Activated CD8-positive, alpha-beta memory T cell treated with anti-CD3 and anti-CD28 coated beads, Interleukin-2, amount 50 U/mL, for 48 hours (primary cell): ENCODE measurements around the gene PRDM16.

ENCODE experiments used
- DNase-seq: peaks from one replicate; pipeline ENCODE4 v3.0.0-alpha.2; 2020

Gene PRDM16

DNA sequence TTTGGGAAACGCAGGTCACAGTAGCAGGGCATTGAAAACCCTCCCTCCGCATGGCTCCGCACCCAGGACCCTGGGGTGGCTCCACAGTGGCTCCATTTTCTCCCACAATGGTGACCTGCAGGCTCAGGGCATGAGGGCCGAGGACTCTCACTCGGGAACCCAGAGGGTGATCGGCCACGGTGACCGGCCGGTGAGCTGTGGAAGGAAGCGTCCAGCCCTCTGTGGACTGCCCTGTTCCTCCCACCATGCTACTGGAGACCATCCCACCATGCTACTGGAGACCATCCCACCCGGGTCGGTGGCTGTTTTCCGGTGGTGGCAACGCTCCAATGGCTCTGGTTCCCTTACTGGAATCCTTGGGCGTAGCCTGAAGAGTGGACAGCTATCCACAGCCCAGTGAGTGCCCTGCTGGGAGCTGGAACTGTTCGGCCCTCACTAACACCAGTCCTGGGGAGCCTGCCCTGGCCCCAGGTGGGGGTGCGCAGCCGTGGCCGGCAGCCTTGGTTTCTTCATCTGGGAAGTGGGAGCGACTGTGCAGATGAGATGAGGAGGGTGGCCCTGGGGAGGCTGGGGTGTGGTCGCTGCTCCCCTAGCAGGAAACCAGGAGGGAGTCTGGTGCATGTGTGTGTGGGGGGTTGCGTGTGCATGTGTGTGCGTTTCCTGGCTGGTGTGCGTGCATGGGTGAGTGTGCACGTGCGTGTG lies 59.6 kb downstream of the PRDM16 start:
- DNase-seq = no peak

DNA sequence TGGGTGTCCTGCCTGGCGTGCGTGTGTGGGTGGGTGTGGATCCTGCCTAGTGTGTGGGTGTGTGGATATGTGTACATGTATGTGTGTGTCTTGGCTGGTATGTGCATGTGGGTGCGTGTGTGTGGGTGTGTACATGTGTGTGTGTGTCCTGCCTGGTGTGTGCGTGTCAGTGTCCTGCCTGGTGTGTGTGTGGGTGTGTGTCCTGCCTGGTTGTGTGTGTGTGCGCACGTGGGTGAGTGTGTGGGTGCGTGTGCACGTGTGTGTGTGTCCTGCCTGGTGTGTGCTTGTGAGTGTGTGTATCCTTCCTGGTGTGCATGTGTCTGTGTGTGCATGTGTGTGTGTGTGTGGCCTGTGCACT lies 60.1 kb downstream of the PRDM16 start:
- no peak for DNase-seq

DNA sequence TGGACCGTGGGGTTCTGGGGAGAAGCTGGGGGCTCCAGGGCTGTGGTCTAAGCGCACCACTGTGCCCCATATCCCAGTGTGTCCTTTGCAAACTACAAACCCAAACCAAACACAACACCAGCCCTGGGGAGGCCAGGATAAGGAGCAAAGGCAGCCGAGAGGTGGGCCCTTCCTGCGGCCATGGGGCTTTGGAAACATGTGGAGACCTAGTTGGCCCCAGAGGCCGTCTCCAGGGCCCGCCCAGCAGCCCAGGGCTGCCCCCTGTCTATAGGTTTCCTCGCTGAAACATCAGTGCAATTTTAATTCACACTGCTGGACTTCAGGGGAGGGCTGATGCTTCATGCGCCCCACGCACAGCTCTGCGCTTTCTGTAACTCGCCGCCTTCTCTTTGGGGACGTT lies 61.3 kb downstream of the PRDM16 start:
- no peak for DNase-seq

DNA sequence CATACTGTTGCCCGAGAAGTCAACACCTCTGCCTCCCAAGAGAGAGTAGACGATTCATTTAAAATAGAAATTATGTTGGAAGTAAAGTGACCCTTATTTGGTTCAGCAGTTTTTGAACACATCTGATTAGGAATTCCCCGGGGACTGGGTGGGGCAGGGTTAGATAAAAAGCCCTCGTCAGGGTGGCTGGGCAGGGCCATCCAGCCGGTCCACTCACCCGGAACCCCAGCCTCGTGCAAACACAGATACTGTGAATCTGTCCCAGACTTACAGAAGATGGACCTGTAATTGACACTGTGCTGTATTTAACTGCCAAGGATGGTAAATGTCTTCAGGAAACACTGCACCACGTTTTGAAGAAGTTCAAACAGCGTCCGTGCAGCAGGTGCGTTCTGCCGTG lies 63.7 kb downstream of the PRDM16 start:
- DNase-seq = no peak

DNA sequence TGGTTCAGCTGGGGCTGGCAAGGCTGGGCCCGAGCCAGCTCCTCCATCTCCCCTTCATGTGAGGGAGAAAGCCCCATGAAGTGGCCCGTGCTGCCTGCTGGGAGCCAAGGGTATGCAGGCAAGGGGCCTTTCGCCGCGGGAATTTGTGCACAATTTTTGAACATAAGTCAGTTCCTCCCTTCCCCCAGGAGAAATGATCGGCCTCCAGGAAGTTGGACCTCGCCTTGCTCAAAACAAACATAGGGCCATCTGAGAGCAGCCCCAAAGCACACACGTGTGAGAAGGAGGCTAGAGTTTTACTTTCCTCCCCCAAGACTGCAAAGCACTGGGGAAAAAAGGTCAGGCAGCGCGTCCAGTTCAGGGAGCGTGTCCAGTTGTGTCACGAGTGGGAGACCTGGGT lies 64.7 kb downstream of the PRDM16 start:
- DNase-seq = no peak

DNA sequence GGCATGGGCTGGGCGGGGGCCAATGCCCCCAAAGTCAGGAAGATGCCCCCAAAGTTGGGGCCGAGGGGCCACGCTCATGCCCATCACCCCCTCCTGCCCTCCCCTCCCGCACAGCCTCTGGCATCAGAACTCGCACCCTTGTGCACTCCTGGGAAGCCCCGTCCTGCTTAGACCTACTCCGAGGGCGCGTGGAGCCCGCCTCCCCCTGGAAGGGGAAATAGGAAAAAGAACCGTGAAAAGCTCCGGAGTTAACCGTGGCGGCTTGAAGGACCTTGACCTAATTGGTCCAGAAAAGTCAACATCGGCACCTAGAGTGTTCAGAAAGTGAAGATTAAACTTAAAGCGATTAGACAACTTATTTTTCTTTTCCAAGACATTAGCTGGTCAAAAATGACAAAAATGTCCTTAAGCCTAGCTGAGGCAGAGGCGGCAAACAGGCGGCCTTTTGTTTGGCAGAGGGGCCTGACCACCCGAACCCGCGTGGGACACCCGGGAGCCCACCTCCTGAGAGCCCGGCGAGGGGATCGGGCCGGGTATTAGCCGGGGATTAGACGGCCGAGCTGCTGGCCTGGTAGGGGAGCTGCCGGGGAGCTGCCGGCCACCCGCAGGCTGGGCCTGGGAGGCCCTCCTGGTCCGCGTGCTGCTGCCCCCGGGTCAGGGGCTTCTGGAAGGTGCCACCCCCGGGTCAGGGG lies 65.5 kb downstream of the PRDM16 start:
- DNase-seq = no peak

DNA sequence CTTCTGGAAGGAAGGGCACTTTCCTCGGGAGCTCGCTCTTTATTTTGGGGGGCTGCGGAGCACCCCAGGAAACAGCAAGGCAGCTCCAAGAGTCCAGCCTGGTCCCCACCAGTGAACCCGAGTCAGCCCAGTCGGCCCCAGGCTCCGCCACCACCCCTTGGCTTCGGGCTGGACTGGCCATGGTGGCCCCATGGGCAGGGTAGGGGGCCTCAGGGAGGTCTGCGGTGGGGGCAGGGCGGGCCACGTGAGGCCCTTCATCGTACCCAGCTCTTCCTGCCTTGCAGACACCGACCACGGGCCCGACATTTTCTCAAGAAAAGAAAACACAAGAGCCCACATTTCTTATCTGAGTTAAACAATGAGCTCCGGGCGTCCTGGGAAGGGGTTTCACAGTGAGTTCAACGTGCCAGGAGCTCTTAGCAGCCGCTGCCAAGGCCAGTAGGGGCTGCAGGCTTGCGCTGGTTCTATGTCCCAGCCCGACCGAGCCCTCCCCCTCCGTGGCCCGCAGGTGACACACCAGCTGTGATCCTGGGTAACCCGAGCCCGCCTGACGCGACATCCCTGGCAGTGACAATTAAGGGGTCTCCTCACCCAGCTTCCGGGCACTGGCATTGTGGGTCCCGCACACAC lies 66.2 kb downstream of the PRDM16 start:
- no peak for DNase-seq

DNA sequence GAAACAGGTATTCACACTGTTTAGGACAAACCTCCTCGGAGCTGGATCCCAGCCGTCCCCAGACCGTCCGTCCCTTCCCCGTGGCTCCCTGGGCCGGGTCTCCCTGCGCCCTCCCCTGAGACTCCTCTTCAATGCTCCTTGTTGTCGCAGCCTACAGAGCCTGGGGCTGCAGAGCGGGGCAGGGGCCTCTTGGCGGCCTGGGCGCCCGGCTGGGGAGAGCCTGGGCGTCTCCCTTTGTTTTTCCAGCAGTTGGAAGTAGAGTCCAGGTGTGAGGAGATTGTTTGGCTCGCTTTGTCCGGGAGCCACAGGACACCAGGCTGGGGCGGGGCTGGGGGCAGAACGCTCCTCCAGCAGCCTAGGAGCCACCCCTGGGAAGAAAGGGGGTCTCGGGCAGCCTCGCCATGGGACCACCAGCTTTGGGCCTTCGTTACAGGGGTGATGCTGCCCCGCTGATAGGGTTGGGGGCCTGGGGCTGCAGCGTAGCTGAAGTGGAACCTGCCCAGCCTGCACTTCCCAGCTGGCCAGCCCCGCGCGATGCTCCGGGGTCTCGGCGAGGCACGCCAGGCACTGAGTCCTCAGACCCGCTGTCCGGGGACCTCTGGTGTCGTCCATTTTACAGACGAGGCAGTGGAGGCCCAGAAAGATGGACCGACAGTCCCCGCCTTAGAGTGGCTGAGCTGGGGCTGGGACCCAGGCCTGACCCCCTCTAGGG lies 66.9 kb downstream of the PRDM16 start:
- DNase-seq = no peak

DNA sequence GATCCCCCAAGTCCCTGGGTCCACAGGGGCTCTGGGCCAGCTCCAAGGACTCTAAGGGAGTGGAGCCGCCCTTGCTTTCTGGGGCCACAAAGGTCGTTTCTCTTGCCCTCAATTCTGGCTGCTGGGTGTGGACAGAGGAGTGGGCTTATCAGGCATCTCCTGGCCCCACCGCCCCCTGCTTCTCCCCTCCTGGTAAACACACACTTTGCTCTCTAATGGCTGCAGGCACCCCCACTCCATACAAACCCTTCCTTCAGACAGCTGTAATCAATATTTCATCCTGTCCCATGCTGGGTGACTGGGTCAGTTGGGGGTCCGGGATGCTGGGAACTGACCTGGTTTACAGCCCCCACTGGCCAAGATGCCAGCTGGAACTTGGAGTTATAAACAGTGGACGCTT lies 67.5 kb downstream of the PRDM16 start:
- no peak for DNase-seq

DNA sequence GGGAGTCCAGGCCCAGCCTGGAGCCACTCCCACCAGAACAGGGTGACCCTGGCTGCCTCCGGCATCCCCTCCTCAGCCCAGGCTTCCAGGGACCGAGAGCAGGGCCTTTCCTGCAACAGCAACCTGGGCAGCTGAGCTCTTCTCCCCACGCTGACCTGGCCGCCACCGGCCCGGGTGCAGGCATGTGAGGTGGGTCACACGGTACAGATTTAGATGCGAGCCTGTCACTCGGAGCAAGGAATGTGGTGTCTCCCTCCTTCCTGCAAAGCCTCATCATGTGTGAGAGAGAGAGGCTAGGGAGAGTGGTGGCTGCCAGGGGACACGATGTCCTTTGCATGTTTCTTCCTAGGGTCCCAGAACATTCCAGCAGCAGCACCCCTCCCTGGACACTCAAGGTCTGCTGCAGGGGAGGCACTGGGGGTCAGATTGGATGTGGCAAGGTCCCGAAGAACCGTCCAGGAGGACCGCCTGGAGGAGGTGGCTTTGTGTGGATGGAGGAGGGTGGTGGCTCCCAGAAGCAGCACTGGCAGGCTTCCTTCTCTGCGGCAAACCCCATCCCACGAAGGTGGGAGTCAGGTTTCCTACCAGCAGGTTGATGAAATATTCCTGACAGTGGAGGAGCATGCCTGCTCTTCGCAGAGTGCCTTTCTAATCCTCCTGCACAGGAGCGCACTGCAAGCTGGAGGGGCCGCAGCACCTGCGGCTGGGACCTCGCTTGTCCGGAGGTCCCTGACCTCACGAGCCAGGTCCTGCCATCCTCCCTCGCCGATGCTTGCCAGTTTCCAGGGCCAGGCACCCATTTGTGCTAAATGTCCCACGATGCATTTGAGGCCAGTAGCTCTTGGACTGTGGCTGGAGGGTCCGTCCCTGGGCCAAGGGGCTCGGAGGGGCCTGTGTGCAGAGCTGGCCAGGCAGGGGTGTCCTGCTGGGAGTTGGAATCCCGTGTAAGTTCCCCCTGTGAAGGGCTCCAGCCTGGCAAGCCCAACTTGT lies 68.4 kb downstream of the PRDM16 start:
- no peak for DNase-seq

DNA sequence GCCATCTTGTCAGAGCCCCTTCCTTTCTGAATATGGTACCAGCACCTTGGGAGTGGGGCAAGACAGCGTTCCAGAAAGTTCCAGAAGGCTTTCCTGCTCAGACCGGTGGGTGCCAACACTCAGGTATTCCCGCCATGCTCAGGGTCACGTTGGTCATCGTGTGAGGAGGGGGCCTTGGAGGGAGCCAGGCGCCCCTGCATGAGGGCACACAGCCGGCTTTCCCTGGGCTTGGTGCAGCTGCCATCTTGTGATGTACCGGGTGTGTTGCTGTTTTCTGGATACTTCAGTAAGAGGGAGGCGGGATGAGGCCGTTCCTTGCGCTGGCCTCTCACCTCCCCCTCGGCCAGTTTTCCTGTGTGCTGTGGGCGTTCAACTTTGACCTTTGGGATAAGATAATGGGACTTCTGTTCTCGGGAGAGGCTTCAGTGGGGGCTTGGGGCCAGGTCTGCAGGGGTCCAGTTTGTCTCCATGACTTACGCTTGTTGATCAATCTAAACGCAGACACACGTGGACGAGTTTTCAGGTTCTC lies 69.7 kb downstream of the PRDM16 start:
- no peak for DNase-seq

DNA sequence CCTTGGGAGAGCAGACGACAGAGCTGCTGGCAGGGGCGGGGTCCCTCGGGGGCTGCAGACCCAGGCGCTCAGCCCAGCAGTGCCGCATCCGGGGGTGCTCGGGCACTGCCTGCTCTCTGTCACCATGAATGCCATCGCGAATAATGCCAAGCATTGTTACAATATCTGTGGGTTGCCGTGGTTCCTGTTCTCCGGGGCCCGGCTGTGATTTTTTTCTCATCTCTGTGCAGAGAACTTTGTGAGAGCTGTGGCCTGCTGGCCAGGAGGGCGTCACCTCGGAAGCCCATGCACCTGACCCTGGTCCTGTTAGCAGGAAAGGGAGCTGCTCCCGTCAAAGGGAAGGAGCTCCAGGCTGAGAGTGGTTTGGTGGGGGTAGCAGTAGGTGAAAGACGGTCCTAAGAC lies 70.4 kb downstream of the PRDM16 start:
- no peak for DNase-seq

DNA sequence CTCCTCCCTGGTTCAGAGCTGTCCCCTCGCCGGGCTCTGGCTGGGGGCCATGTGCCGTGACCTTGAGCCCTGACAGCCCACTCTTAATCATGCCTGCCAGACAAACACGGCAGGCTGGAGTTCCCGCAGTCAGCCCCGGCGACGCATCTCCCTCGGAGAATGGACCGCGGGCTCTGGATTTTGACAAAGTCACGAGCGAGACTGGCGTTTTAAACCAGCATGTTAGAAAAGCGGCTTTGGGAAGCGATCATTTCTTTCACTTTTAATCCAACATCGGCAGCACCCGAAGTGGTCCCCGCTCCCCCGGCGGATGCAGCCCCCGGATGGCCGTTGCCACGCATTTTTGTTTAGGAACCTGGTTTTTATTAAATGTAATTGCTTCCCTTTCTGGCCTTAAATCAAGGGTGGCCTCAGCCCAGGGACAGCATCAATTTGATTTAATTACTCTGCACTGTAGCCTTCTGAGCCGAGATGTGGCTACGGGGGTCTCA lies 70.9 kb downstream of the PRDM16 start:
- DNase-seq = no peak

DNA sequence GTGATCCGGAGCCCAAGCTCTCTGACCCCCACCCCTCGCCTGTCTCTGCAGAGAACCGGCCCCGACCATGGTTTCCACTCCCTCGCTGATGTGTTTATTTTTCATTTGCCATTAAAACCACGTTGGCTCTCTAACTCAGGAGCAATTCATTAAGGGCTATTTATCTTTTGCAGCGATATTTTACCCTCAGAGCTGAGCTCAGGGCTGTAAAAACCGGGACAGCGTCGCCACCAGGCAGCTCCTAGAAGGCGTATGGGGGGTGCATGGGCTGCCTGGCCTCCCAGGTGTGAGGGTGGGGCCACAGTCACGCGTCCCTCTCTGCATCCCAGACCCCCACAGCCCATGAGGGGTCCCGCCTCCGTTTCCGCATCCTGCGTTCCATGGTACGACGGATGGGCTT lies 71.4 kb downstream of the PRDM16 start:
- no peak for DNase-seq

DNA sequence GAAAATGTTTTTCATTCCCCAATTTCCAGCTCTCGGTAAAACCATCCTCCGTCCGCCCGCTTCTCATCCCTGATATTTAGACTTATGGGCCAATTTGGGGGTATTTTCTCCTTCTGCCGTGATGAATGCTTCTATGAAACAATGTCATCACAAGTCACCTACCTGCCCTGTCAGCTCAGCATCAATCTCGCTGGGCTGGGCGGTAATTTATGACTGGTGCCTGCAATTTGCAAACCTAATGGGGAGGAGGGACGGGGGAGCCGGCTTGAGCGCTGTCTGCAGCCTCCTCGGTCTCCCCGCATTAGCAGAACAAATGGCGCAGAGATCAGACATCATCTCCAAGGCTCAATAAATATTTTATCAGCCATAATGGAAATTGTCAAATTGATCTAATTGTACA lies 72.1 kb downstream of the PRDM16 start:
- DNase-seq = no peak

DNA sequence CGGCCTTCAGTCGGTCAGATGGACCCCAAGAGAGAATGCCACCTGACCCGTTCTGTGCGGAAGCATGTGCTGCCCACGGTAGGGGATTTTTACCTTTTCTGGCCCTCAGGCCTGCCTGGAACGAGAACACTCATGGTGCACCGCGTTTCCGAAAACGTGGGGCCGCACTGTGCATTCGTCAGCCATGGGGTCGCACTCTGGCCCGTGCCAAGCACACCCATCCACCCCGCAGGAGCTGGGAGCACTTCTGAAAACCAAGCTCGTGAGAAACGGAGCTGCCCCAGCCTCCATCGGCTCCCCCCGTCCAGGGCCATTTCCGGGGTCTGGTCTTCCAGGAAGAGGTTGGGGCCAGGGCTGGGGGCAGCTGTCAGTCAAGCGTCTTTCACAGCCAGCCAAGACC lies 72.8 kb downstream of the PRDM16 start:
- no peak for DNase-seq

DNA sequence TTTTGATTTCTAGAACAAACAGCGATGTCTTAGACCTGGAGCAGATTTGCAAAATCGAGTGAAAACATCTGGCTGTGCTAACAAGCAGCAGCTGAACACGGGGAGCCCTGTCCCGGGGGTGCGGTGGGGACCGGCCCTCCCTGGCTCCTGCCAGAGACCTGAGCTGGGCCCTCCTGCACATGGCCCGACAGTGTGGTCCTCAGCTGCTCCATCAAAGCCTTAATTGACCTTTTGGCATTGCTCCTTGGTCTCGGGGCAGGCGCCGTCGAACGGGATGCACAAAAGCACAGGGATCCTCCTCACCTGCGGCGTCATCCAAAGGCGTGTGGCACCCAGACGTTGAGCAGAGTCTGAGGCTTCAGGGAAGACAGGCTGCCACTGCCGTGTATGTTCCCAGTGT lies 73.2 kb downstream of the PRDM16 start:
- DNase-seq = no peak

DNA sequence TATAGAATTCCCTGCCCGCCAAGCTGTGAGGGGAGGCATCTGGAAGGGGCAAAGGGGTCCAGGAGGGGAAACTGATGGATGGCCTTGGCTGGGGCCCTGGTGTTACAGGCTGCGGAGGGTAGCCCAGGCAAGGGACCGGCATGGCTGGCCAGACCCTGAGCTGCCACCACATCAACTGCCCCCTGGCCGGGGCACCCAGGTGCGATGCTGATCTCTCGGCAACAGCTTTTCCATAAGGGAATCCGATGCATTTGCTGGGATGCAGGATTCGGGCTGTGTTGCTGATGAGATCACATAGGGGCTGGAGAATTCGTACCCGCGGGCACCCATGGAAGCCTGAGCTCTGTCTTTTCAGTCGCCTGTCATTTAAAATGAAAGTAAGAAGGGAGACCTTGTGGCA lies 73.7 kb downstream of the PRDM16 start:
- no peak for DNase-seq

DNA sequence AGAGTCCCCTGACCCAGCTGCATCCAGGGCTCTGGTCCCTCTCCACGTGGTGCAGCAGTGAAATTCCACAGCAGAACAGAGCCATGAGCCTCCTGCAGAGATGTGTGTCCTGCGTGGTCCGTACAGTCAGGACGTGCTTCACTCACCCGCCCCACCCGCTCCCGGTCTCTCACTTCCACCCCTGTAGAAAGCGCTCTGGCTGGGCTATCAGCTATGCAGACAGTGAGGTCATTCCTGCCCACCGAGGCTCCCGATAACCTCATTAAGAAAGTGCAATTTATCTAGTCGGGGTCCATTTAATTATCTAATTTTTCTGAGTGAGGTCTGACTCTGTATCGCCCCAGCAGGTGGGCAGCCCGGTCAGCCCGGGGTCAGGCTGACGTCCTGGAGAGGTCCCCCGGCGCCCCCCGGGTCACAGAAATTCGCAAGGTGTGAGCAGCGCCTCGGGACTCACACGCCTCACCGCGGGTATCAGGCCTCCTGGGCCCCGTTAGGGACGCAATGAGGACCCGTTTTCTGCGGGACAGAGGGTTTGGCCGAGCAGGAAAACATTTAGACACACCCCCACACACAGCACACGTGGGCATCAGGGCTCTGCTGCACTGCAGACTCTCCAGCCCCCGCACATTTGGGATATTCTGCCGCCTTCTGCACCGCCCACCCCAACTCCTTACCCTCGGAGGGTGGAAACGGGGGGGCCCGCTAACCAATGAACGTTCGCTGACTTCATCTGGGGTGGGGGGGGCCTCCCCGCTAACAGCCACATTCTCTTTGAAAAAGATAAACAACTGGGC lies 76.7 kb downstream of the PRDM16 start:
- DNase-seq = no peak

DNA sequence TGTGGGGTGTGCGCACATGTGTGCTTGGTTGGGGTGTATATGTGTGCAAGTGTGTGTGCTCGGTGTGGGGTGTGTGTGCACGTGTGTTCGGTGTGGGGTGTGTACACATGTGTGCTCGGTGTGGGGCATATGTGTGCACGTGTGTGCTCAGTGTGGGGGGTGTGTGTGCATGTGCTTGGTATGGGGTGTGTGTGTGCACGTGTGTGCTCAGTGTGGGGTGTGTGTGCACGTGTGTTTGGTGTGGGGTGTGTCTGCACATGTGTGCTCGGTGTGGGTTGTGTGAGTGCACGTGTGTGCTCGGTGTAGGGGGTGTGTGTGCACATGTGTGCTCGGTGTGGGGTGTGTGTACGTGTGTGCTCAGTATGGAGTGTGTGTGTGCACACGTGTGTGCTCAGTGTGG lies 77.5 kb downstream of the PRDM16 start:
- no peak for DNase-seq

DNA sequence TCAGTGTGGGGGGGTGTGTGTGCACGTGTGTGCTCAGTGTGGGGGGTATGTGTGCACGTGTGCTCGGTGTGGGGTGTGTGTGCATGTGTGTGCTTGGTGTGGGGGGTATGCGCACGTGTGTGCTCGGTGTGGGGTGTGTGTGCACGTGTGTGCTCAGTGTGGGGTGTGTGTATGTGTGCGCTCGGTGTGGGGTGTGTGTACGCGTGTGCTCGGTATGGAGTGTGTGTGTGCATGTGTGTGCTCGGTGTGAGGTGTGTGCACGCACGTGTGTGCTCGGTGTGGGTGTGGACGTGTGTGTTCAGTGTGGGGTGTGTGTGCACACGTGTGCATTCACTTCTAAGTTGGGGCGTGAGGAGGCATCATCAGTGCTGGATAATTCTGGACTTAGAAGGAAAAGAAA lies 77.9 kb downstream of the PRDM16 start:
- DNase-seq = no peak
